D341Med (cell line): ENCODE results near the gene ILF3.
A peak's percentile ranks its signal among the peaks of the same experiment; 100 is the strongest.
"Not testable (repeated sequence)": the region's sequence is repeated elsewhere in the genome, so short reads cannot be mapped to it uniquely, and the experiment has no call there.

ENCODE experiments used
- DNase-seq: peaks from one replicate; pipeline ENCODE4 v3.0.0; 2012; ENCODE audit warnings: low spot score

Gene ILF3

DNA sequence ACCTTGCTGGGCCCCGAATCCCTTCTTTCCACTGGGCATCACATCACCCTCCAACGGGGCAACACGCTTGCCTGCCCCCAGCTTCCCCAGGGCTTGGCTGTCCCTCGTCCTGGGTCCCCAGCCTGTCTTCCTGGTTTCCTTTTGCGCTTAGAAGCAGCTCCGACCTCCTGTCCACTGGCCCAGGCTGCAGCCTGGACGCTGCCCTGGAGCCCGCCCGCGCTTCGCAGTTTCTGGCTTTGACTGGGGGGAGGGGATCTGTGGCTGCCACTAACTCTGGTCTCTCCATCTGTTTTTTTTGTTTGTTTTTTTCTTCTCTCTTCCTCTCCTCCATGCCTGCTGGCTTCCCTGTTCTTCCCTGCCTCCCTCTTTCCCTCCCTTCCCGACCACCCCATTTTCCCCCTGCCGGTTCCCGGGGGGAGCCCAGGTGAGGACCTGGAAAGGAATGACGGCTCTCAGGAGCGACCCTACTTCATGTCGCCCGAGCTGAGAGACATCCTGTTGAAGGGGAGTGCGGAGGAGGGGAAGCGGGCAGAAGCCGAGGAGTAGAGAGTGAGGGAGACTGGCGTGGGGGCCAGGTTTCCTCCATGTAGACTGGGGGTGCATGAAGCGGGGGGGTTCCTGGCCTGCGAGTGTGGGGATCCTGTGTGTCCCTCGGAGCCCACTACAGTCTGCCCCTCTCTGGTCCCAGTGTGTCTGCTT lies 11.5 kb upstream of the ILF3 start:
- no peak for DNase-seq

- DNase-seq = no peak
These were observed 10.8 kb upstream of the ILF3 start for GRCh38 chr19:10643172-10643967.

- no peak for DNase-seq
These were observed 10.2 kb upstream of the ILF3 start for GRCh38 chr19:10643968-10644259.

DNA sequence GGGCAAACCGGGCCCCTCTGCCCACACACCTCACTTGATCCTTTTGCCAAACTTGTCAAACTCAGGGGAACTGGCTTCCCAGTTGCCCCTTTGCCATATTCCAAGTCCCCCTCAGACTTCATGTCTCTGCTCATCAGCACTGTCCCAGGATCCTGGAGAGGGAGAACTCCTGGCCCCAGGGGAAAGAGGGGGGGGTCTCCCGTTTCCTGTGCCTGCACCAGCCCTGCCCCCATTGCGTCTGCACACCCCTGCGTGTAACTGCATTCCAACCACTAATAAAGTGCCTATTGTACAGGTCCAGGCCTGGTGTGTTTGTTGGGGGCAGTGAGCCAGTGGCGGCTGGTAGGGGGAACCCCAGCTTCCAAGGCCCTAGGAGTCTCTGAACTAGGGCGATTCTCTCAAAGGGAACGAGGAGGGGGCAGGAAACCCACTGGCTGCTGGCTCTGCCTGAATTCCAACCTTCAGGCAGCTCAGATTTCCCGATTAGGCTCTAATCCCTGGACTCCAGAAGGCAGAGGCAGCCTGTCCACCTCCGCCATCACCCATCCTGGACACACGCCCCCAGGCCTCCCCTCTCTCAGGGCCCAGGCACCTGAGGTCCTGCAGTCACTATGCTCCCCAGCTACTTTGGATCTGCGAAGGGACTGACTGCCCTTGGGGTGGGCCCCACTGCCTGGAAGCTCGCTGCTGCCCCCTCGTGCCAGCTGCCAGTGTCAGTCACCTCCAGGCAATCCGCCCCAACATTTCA lies 9.7 kb upstream of the ILF3 start:
- DNase-seq = peak; percentile 93

GRCh38 chr19:10646456-10647159 lies 7.5 kb upstream of the ILF3 start:
- DNase-seq = no peak

GRCh38 chr19:10648360-10648759 lies 5.8 kb upstream of the ILF3 start:
- DNase-seq = no peak

- DNase-seq = no peak
These were observed 2.3 kb upstream of the ILF3 start for GRCh38 chr19:10651851-10652250.

- no peak for DNase-seq
These were observed 739 bp upstream of the ILF3 start for GRCh38 chr19:10653482-10653731.

- peak; percentile 95 for DNase-seq
These were observed 687 bp downstream of the ILF3 start for GRCh38 chr19:10654610-10655456.

- DNase-seq = no peak
These were observed 1.5 kb downstream of the ILF3 start for GRCh38 chr19:10655457-10656312.

- DNase-seq = no peak
These were observed 6.2 kb downstream of the ILF3 start for GRCh38 chr19:10660346-10660745.

GRCh38 chr19:10661946-10662345 lies 7.8 kb downstream of the ILF3 start:
- DNase-seq = no peak

- DNase-seq = no peak
These were observed 8.5 kb downstream of the ILF3 start for GRCh38 chr19:10662384-10663251.

DNA sequence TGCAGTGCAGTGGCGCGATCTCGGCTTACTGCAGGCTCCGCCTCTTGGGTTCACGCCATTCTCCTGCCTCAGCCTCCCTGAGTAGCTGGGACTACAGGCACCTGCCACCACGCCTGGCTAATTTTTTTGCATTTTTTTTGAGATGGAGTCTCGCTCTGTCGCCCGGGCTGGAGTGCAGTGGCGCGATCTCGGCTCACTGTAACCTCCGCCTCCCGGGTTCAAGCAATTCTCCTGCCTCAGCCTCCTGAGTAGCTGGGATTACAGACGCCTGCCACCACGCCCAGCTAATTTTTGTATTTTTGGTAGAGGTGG lies 9.1 kb downstream of the ILF3 start:
- not testable (repeated sequence) for DNase-seq

GRCh38 chr19:10667867-10668266 lies 13.7 kb downstream of the ILF3 start:
- DNase-seq = no peak

DNA sequence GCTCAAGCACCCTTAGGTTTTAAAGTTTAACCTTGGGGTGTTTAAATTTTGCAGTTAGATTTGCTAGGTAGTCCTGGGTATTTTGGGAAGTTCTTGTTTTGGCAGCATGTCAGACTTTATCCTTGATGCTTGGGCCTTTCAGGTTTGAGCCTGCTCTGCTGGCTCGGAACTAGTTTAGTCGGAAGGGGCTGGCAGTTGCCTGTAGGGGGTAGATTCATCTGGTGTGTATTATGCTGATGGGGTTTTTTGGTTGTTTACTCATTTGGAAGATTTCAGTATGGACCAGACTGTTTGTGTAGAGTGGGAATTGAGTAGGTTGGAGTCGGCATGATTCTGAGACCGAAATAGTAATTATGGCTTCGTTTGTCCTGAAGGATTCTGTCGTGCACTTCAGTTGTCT lies 15.1 kb downstream of the ILF3 start:
- DNase-seq = no peak

GRCh38 chr19:10670182-10670581 lies 16.0 kb downstream of the ILF3 start:
- DNase-seq = no peak

- peak; percentile 12 for DNase-seq
These were observed 17.0 kb downstream of the ILF3 start for GRCh38 chr19:10670876-10671804.

GRCh38 chr19:10671922-10672321 lies 17.8 kb downstream of the ILF3 start:
- DNase-seq = not testable (repeated sequence)
